Measurements from ENCODE around the gene SSBP3.
A peak's percentile ranks its signal among the peaks of the same experiment; 100 is the strongest.

SSBP3 gene

GRCh38 chr1:54376430-54377039 is 29.7 kb downstream of the SSBP3 start:
- FAIRE-seq, result peak; percentile 99
- peak; percentile 58 for DNase-seq (ENCODE audit: extremely low spot score, insufficient read length, low read depth)

GRCh38 chr1:54375712-54376429 is 30.3 kb downstream of the SSBP3 start:
- FAIRE-seq, result no peak
- DNase-seq (ENCODE audit: extremely low spot score, insufficient read length, low read depth), result no peak

GRCh38 chr1:54375298-54375697 is 30.9 kb downstream of the SSBP3 start:
- no peak for FAIRE-seq

GRCh38 chr1:54374766-54375165 is 31.4 kb downstream of the SSBP3 start:
- DNase-seq (ENCODE audit: extremely low spot score, insufficient read length, low read depth) (no peak), FAIRE-seq (no peak)

More at GRCh38 chr1:54375298-54375697, 30.9 kb downstream of the SSBP3 start:
- no peak for DNase-seq (ENCODE audit: extremely low spot score, insufficient read length, low read depth)

- DNase-seq (ENCODE audit: extremely low spot score, insufficient read length, low read depth) (no peak), FAIRE-seq (peak; percentile 75)
These were observed 33.2 kb downstream of the SSBP3 start for GRCh38 chr1:54372978-54373377.

GRCh38 chr1:54371942-54372275 is 34.3 kb downstream of the SSBP3 start:
- no peak for DNase-seq (ENCODE audit: extremely low spot score, insufficient read length, low read depth)

GRCh38 chr1:54371038-54371941 is 34.9 kb downstream of the SSBP3 start:
- FAIRE-seq, result no peak
- no peak for DNase-seq (ENCODE audit: extremely low spot score, insufficient read length, low read depth)

More at GRCh38 chr1:54371942-54372275, 34.3 kb downstream of the SSBP3 start:
- FAIRE-seq, result peak; percentile 91

GRCh38 chr1:54370287-54370989 is 35.8 kb downstream of the SSBP3 start:
- FAIRE-seq (no peak), DNase-seq (ENCODE audit: extremely low spot score, insufficient read length, low read depth) (no peak)

GRCh38 chr1:54367613-54368012 is 38.6 kb downstream of the SSBP3 start:
- no peak for FAIRE-seq

GRCh38 chr1:54365847-54366246 is 40.3 kb downstream of the SSBP3 start:
- FAIRE-seq (no peak), DNase-seq (ENCODE audit: extremely low spot score, insufficient read length, low read depth) (no peak)

More at GRCh38 chr1:54367613-54368012, 38.6 kb downstream of the SSBP3 start:
- no peak for DNase-seq (ENCODE audit: extremely low spot score, insufficient read length, low read depth)

GRCh38 chr1:54365398-54365797 is 40.8 kb downstream of the SSBP3 start:
- no peak for FAIRE-seq
- no peak for DNase-seq (ENCODE audit: extremely low spot score, insufficient read length, low read depth)

GRCh38 chr1:54364995-54365394 is 41.2 kb downstream of the SSBP3 start:
- DNase-seq (ENCODE audit: extremely low spot score, insufficient read length, low read depth) (no peak), FAIRE-seq (no peak)

- no peak for DNase-seq (ENCODE audit: extremely low spot score, insufficient read length, low read depth)
- no peak for FAIRE-seq
These were observed 41.6 kb downstream of the SSBP3 start for GRCh38 chr1:54364582-54364981.

- no peak for FAIRE-seq
- no peak for DNase-seq (ENCODE audit: extremely low spot score, insufficient read length, low read depth)
These were observed 42.3 kb downstream of the SSBP3 start for GRCh38 chr1:54363925-54364324.

- DNase-seq (ENCODE audit: extremely low spot score, insufficient read length, low read depth) (no peak), FAIRE-seq (no peak)
These were observed 43.3 kb downstream of the SSBP3 start for GRCh38 chr1:54362881-54363340.

- no peak for DNase-seq (ENCODE audit: extremely low spot score, insufficient read length, low read depth)
- no peak for FAIRE-seq
These were observed 44.9 kb downstream of the SSBP3 start for GRCh38 chr1:54361342-54361741.

GRCh38 chr1:54360165-54361005 is 45.8 kb downstream of the SSBP3 start:
- DNase-seq (ENCODE audit: extremely low spot score, insufficient read length, low read depth) (no peak), FAIRE-seq (no peak)

- DNase-seq (ENCODE audit: extremely low spot score, insufficient read length, low read depth), result no peak
These were observed 46.6 kb downstream of the SSBP3 start for GRCh38 chr1:54359393-54360162.

More at GRCh38 chr1:54359393-54360162, 46.6 kb downstream of the SSBP3 start:
- no peak for FAIRE-seq
